DND-41 (cell line): ENCODE data around the gene GRK6.

ENCODE experiments used
- ATAC-seq: fragments of 200-7000 bp; cut with Tn5 transposase; 3 replicates; pipeline ENCODE4 v1.9.1; 2021; ENCODE audit warnings: low read depth; ENCODE audit not compliant: insufficient read depth
- DNase-seq: peaks from one replicate; pipeline ENCODE4 v3.0.0-alpha.2; 2020
- H2AFZ ChIP-seq: 2 replicates; pipeline ENCODE4 v1.6.0; 2012; ENCODE audit warnings: low read depth, low read length
- H3K27ac ChIP-seq: 2 replicates; pipeline ENCODE4 v1.5.1; 2012; ENCODE audit warnings: low read length, inconsistent platforms
- H3K27me3 ChIP-seq: fragments of 200-600 bp; sonication (generic); 2 replicates; pipeline ENCODE4 v1.6.0; 2012; ENCODE audit warnings: low read length, mild to moderate bottlenecking, inconsistent platforms; ENCODE audit not compliant: insufficient read depth, poor library complexity
- H3K36me3 ChIP-seq: 2 replicates; pipeline ENCODE4 v1.5.1; 2012; ENCODE audit warnings: low read length, inconsistent platforms; ENCODE audit not compliant: insufficient read depth
- H3K4me1 ChIP-seq: 2 replicates; pipeline ENCODE4 v1.5.1; 2012; ENCODE audit warnings: mild to moderate bottlenecking, low read length; ENCODE audit not compliant: insufficient read depth
- H3K4me2 ChIP-seq: 2 replicates; pipeline ENCODE4 v1.6.0; 2012; ENCODE audit warnings: mild to moderate bottlenecking, moderate library complexity, low read length, inconsistent platforms; ENCODE audit not compliant: insufficient read depth
- H3K4me3 ChIP-seq, 2 experiments: fragments of 200-600 bp in 1 of 2; shearing (Covaris generic) in 1 of 2; 2 replicates each; pipeline ENCODE4 v1.5.1; 2012 to 2016; ENCODE audit warnings: inconsistent platforms in 2 of 2, low read length in 2 of 2, mild to moderate bottlenecking in 2 of 2, low read depth in 1 of 2, moderate library complexity in 1 of 2
- H3K79me2 ChIP-seq: 2 replicates; pipeline ENCODE4 v1.6.0; 2012; ENCODE audit warnings: low read length, inconsistent platforms; ENCODE audit not compliant: insufficient read depth
- H3K9ac ChIP-seq: 2 replicates; pipeline ENCODE4 v1.6.0; 2012; ENCODE audit warnings: low read depth, mild to moderate bottlenecking, inconsistent platforms, low read length, moderate library complexity
- H3K9me3 ChIP-seq: 2 replicates; pipeline ENCODE4 v1.5.1; 2012; ENCODE audit warnings: low read length, moderate library complexity, mild to moderate bottlenecking, inconsistent platforms; ENCODE audit not compliant: insufficient read depth, severe bottlenecking
- H4K20me1 ChIP-seq: 2 replicates; pipeline ENCODE4 v1.6.0; 2012; ENCODE audit warnings: low read length; ENCODE audit not compliant: insufficient read depth
- CTCF ChIP-seq: IDR thresholded peaks from 2 replicates; pipeline ENCODE4 v1.5.1; 2012; ENCODE audit warnings: borderline replicate concordance, low read length, moderate library complexity, mild to moderate bottlenecking; ENCODE audit not compliant: poor library complexity, severe bottlenecking; ENCODE audit errors: extremely low read depth
- EZH2 ChIP-seq: IDR thresholded peaks from 3 replicates; pipeline ENCODE4 v1.6.1; 2012; ENCODE audit warnings: borderline replicate concordance, low read depth, mild to moderate bottlenecking, moderate library complexity, low read length, inconsistent platforms; ENCODE audit not compliant: severe bottlenecking

The GRK6 gene

DNA sequence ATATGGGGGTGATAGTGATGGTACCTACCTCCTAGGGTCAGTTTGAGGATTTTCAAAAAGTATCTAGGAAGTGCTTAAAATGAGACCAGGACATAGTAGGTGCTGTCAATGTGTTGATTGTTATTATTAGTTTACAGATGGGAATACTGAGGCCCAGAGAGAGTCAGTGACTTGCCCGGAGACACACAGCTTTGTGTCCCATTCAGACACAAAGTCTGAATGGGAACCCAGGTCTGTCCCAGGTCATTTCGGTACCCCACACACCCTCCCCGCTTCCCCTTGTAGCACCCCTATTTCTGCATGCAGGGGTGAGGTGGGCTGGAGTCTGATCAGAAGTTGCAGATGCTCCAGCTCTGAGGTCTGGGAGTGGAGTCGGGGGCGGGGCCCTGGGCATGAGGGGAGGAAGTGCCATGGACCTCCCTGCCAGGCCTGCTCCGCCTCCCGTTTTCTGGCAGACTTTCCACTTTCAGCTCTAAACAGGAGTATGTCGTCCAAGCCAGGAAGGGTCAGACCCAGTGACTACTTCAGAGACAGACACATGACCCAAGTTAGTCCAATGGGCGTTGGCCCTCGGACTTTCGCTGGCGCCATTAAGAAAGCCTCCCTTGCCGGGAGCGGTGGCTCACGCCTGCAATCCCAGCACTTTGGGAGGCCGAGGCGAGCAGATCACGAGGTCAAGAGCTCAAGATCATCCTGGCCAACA, 50.2 kb downstream of the GRK6 start:
- DNase-seq (no peak), ATAC-seq (no peak)
- no peak overlapping the region for H3K4me2 ChIP-seq
- peaks cover 5% of the 10 kb centered on the region for H3K27me3 ChIP-seq
- no peak overlapping the region for H2AFZ ChIP-seq
- no peaks in the 10 kb centered on the region for H3K9me3 ChIP-seq
- peaks cover 11% of the 10 kb centered on the region for H3K79me2 ChIP-seq
- H4K20me1 ChIP-seq, result peaks cover 20% of the 10 kb centered on the region
- TF ChIP-seq EZH2 (no peak), CTCF (no peak)
- H3K27ac ChIP-seq, result no peak overlapping the region
- no peak overlapping the region for H3K4me3 ChIP-seq
- no peak overlapping the region for H3K9ac ChIP-seq
- H3K36me3 ChIP-seq, result peaks cover 8% of the 10 kb centered on the region
- H3K4me1 ChIP-seq, result peaks cover 14% of the 10 kb centered on the region

DNA sequence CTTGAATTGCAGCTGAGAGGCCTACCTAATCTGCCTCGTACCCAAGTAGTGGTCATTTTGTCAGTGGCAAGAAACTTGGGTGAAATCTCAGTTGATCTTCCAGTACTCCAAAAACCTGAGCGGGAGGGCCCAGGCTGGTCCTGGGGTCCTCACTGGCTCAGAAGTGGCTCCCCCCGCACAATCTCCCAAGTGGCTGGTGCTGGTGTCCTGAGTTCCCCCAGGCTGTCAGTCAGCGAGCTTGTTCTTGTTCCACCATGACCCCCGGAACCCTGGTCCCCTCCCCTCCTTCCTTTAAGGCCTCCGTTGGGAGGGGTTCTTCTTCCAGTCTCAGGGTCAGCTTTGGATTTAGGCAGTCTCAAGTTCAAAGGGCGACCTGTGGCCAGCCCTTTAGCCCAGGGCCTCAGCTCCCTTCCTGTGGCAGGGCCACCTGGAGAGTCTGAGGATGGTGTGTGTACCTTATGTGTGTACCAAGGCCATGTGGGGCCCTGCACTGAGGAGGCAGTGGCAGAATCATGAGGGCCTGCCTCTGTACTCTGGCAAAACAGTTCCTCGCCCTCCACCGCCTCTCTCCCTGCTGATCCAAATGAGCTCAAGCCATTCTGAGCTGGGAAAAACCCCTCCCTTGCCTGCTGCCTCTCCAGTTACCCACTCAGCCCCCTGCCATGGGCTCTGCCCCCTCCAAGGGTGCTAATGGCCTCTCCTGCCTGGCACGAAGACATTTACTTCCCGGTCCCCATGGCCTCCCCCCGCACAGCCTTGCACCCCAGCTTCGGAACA, 51.4 kb downstream of the GRK6 start:
- Histone ChIP-seq H3K9ac (no peak overlapping the region), H3K4me2 (no peak overlapping the region), H3K9me3 (no peaks in the 10 kb centered on the region), H3K36me3 (no peaks in the 10 kb centered on the region), H2AFZ (no peak overlapping the region), H3K79me2 (no peaks in the 10 kb centered on the region), H3K4me1 (peaks cover 4% of the 10 kb centered on the region; the same call in 1 of the 2 replicates), H4K20me1 (peaks cover 10% of the 10 kb centered on the region; the same call in 1 of the 2 replicates), H3K4me3 (no peak overlapping the region), H3K27me3 (peaks cover 5% of the 10 kb centered on the region), H3K27ac (no peak overlapping the region)
- ATAC-seq (no peak), DNase-seq (no peak)
- TF ChIP-seq CTCF, result no peak
- no peak for TF ChIP-seq EZH2

DNA sequence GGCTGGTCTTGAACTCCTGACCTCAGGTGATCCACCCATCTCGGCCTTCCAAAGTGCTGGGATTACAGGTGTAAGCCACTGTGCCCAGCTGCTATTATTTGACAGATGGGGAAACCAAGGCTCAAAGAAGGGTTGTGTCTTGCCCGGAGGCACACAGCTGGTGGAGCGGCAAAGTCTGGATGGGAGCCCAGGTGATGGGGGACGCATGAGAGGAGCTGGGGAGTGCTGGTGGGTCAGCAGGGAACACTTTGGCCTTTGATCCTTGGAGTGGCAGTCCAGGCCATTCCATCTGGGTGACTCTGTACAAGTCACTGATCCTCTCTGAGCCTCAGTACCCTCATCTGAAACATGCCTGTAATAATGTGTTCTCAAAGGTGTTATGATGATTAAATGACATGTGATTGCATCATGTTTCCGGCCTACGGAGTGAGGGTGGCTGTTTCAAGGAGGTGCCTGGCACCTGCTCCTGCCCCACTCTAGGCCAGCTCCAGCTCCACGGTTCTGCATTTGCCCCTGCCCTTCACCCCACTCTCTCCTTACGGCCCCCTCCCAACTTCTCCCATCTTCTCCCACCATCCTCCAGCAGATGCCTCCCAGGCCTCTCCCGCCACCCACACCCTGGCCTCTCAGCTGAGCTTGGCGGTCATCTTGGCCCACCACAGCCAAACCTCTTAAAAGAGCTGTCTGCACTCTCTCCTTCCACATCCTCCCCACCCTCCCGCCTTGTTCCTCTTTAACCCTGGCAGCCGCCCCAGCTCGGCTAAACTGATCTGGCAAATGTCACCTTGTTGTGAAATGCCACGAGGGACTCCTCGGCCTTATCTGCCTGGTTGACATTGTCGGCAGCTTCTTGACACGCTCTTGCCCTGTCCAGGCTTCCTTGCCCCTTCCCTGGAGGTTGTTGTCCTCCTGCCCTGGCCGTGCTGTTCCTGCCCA, 52.5 kb downstream of the GRK6 start:
- ATAC-seq (peak; percentile 54), DNase-seq (no peak)
- no peaks in the 10 kb centered on the region for H3K9me3 ChIP-seq
- no peak overlapping the region for H3K27ac ChIP-seq
- H3K4me1 ChIP-seq, result peaks cover 2% of the 10 kb centered on the region; the same call in 1 of the 2 replicates
- H4K20me1 ChIP-seq, result peaks cover 10% of the 10 kb centered on the region; the same call in 1 of the 2 replicates
- H3K4me2 ChIP-seq, result no peak overlapping the region
- H3K4me3 ChIP-seq, result no peak overlapping the region
- no peak overlapping the region for H3K9ac ChIP-seq
- no peak overlapping the region for H2AFZ ChIP-seq
- H3K27me3 ChIP-seq, result peaks cover 4% of the 10 kb centered on the region
- TF ChIP-seq CTCF, result no peak
- no peak for TF ChIP-seq EZH2
- H3K36me3 ChIP-seq, result no peaks in the 10 kb centered on the region
- H3K79me2 ChIP-seq, result no peaks in the 10 kb centered on the region
